Activated B cell treated with CpG ODN at 0.5 μM for 24 hours (primary cell): ENCODE data around the gene NLRP2B. TPM values are rescaled to one million over a fixed set of nuclear protein-coding genes. Genes with fewer than 3 reads are reported as not detected.
"Not testable (repeated sequence)": the region's sequence is repeated elsewhere in the genome, so short reads cannot be mapped to it uniquely, and the experiment has no call there.

Experiments used
- ATAC-seq: fragments of 200-7000 bp; cut with Tn5 transposase; one replicate; pipeline ENCODE4 v1.10.0; 2021; ENCODE audit warnings: low read depth, mild to moderate bottlenecking, moderate library complexity
- CTCF ChIA-PET: fragments of 350-600 bp; sonication (Branson Sonifier 250); formaldehyde crosslinking; loops from one replicate; lab custom pipeline; 2021; ENCODE audit warnings: antibody characterized with exemption; lab: Charles Lee
- POLR2A ChIA-PET: fragments of 350-600 bp; sonication (Branson Sonifier 250); formaldehyde crosslinking; loops from one replicate; lab custom pipeline; 2021; ENCODE audit warnings: antibody characterized with exemption; lab: Charles Lee
- DNase-seq: peaks from one replicate; pipeline ENCODE4 v3.0.0; 2022
- H3K27ac Mint-ChIP-seq: one replicate; pipeline ENCODE4 v1.8.0; 2020; ENCODE audit warnings: mixed read lengths
- H3K27me3 Mint-ChIP-seq: one replicate; pipeline ENCODE4 v1.8.0; 2021; ENCODE audit warnings: mixed read lengths
- H3K36me3 Mint-ChIP-seq: one replicate; pipeline ENCODE4 v1.8.0; 2021; ENCODE audit warnings: low read depth, mixed read lengths
- H3K4me1 Mint-ChIP-seq: one replicate; pipeline ENCODE4 v1.8.0; 2021; ENCODE audit warnings: mixed read lengths
- H3K4me3 Mint-ChIP-seq: one replicate; pipeline ENCODE4 v1.8.0; 2020; ENCODE audit warnings: mild to moderate bottlenecking, mixed read lengths
- H3K9me3 Mint-ChIP-seq: one replicate; pipeline ENCODE4 v1.8.0; 2020; ENCODE audit warnings: mixed read lengths
- CTCF ChIP-seq: fragments of 200-600 bp; IDR thresholded peaks from one replicate; pipeline ENCODE4 v1.8.0; 2022; ENCODE audit warnings: antibody characterized with exemption, mild to moderate bottlenecking
- intact Hi-C: fragments of 100-400 bp; cut with micrococcal nuclease; formaldehyde crosslinking; loops from one replicate; pipeline ENCODE4 v1.15.1; 2024
- total RNA-seq: library from RNA; stranded (reverse); gene quantifications from 2 replicates; pipeline ENCODE4 v1.2.3, GENCODE V29; 2022

The NLRP2B gene
- not detected in 2 replicates for total RNA-seq

DNA sequence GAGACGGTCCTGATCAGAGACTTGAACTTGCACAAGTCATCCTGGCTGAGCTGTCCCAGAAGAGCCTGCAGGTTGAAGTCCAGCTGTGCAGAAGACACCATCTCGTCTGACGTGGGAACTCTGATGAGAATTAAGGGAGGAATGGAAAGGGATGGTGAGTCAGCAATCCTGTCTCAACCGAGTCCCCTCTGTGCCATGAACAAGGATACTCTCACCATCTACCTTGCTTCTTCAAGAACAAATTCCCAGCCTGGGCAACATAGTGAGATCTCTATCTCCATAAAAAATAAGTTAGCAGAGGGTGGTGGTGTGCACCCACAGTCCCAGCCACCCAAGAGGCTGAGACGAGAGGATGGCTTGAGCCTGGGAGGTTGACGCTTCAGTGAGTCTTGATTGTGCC lies at the start of gene NLRP2B:
Gene NLRP2B, minus strand, starts transcription at position 101 of the 400 bp plus-strand sequence.
- no peak for TF ChIP-seq CTCF
- Mint-ChIP-seq H3K27me3 (no peaks in the 10 kb centered on the region), H3K4me1 (no peaks in the 10 kb centered on the region), H3K4me3 (no peak within 1 kb of the TSS), H3K27ac (no peak within 1 kb of the TSS), H3K9me3 (peaks cover 2% of the 10 kb centered on the region), H3K36me3 (no peaks in the 10 kb centered on the region)
- intact Hi-C loops: no loop called here
- ATAC-seq (no peak), DNase-seq (no peak)
- CTCF ChIA-PET: no interaction called here
- POLR2A ChIA-PET: no interaction called here

DNA sequence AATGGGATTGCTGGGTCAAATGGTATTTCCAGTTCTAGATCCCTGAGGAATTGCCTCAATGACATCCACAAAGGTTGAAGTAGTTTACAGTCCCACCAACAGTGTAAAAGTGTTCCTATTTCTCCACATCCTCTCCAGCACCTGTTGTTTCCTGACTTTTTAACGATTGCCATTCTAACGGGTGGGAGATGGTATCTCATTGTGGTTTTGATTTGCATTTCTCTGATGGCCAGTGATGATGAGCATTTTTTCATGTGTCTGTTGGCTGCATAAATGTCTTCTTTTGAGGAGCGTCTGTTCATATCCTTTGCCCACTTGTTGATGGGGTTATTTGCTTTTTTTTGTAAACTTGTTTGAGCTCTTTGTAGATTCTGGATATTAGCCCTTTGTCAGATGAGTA lies 45.9 kb upstream of the NLRP2B start:
- H3K4me1 Mint-ChIP-seq, H3K27ac Mint-ChIP-seq, intact Hi-C loops, POLR2A ChIA-PET, CTCF ChIA-PET, DNase-seq, H3K27me3 Mint-ChIP-seq, H3K9me3 Mint-ChIP-seq, ATAC-seq, H3K4me3 Mint-ChIP-seq, H3K36me3 Mint-ChIP-seq: not testable (repeated sequence)

DNA sequence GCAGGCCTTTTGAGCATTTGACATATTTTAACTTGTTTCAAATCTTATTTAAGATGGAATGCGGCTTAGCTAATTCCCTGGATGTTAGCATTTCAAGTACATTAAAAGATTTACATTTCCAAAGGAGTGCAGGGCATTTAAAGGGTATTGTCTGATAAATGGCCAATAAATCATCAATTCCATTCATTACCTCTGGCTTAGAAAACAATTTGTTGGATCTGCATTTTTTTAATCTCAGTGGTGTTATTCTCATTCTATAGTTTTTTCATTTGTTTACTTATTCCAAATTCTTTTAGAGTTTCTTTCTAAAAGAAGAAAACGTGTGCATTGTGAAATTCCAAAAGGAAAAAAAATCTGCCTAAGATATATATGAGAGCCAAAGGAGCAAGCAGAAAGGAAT lies 1.3 kb upstream of the NLRP2B start:
- POLR2A ChIA-PET: no interaction called here
- CTCF ChIA-PET: no interaction called here
- H3K9me3 Mint-ChIP-seq: peaks cover 2% of the 10 kb centered on the region
- H3K36me3 Mint-ChIP-seq: no peaks in the 10 kb centered on the region
- intact Hi-C loops: no loop called here
- TF ChIP-seq CTCF: no peak
- DNase-seq (no peak), ATAC-seq (no peak)
- H3K4me3 Mint-ChIP-seq: no peak overlapping the region
- no peaks in the 10 kb centered on the region for H3K4me1 Mint-ChIP-seq
- no peaks in the 10 kb centered on the region for H3K27me3 Mint-ChIP-seq
- no peak overlapping the region for H3K27ac Mint-ChIP-seq

DNA sequence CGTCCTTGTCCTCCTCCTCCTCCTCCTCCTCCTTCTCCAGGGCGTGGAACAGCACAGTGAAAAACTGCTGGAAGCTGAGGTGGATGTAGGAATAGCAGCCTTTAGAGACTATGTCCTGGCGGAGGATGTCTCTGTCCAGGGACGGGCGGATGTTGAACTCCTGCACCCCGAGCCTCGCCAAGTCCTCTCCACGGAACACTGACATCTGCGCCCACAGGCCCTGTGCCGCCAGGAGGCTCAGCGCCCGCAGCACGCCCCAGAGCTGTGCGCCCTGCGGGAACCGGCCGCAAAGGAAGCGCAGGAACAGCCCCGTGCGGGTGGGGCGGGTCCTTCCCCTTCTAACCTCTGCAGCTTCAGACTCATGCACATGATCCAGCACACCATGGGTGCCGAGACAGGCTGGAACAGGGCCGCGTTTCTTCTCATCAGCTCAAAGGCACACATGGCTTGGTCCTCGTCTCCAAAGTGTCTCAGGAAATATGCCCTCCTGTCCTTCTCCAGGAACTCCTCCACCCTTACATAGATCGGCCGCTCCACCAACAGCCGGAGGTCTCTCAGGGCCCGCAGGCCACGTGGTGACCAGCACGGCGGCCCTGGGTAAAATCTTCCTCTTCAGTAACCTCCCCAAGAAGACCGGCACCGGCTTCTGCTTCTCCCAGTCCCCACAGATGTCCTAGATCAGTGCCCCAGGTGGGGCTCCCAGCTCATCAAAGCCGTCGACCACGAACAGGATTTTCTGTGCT lies 1.2 kb downstream of the NLRP2B start:
- DNase-seq (no peak), ATAC-seq (no peak)
- H3K4me1 Mint-ChIP-seq: no peaks in the 10 kb centered on the region
- no peak overlapping the region for H3K4me3 Mint-ChIP-seq
- no peaks in the 10 kb centered on the region for H3K36me3 Mint-ChIP-seq
- ChIA-PET POLR2A (no interaction called here), CTCF (no interaction called here)
- H3K27ac Mint-ChIP-seq: no peak overlapping the region
- H3K9me3 Mint-ChIP-seq: peaks cover 8% of the 10 kb centered on the region
- H3K27me3 Mint-ChIP-seq: no peaks in the 10 kb centered on the region
- intact Hi-C loops: no loop called here
- no peak for TF ChIP-seq CTCF

- ATAC-seq (no peak), DNase-seq (no peak)
- H3K27me3 Mint-ChIP-seq: no peaks in the 10 kb centered on the region
- H3K27ac Mint-ChIP-seq: no peak overlapping the region
- no peaks in the 10 kb centered on the region for H3K4me1 Mint-ChIP-seq
- POLR2A ChIA-PET: no interaction called here
- CTCF ChIA-PET: no interaction called here
- no peak for TF ChIP-seq CTCF
- H3K36me3 Mint-ChIP-seq: no peaks in the 10 kb centered on the region
- no peak overlapping the region for H3K4me3 Mint-ChIP-seq
- H3K9me3 Mint-ChIP-seq: peaks cover 11% of the 10 kb centered on the region
- intact Hi-C loops: no loop called here
Measured at GRCh38 chrX:57677132-57677858, 2.8 kb downstream of the NLRP2B start.
